HG03103 (cell line): Measurements from ENCODE around the gene PIM2.
A peak's percentile ranks its signal among the peaks of the same experiment; 100 is the strongest.

Experiments
- ATAC-seq: cut with Tn5 transposase; IDR thresholded peaks from one replicate; pipeline ENCODE4 v1.9.1; 2021; ENCODE audit warnings: low read depth; ENCODE audit not compliant: unreplicated experiment

The PIM2 gene

DNA sequence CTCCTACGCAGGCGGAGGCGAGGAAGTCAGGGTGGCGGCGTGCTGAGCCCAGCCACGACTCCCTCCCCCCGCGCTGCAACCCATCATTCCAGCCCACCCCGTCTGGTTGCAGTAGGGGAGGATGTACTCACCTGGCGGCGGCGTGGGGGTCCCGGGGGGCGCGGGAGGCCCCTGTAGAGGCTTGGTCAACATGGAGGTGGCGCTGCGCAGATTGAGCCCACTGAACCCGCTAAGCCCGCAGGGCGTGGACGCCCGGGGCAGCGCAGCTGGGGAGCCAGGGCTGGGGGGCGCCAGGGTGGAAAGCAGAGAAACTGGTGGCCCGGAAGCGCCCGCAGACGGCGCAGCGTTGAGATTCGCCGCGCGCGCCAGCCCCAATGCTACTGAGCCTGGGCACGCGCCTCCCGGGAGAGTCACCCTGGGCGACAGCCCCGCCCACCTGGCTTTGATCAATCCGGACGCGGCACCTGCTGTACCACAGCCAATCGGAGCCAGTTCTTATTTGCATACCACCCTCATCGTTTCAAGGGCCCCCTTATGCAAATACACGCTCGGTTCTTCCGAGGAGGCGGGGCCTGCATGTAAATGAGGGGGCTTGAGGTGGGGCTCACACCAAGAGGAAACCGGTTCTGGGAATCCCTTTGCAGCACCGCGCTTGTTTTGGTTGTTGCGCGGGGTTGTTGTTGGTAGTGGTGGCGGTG is at the start of gene PIM2:
TSS of gene PIM2 (minus strand) at position 382 of the 698 bp plus-strand sequence. CDS start at position 192, 190 bp downstream.
- peak; percentile 68 for ATAC-seq

DNA sequence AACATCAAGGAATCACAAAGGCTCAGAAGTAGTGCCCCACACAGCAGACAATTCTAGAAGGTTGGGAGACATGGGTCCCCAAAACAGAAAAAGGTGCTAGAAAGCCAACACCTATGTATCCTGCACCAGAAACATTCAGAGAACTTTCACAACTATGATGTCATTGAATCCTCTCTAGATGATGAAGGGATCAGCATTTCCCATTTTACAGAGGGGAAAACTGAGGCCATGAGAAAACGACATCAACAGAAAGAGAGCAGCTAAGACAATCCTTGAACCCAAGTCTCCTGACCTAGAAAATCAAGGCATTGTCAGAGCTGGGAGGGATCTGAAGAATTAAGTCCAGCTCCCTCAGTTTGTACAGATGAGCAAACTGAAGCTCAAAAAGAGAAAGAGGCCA is 49.6 kb upstream of the PIM2 start:
- ATAC-seq: no peak

DNA sequence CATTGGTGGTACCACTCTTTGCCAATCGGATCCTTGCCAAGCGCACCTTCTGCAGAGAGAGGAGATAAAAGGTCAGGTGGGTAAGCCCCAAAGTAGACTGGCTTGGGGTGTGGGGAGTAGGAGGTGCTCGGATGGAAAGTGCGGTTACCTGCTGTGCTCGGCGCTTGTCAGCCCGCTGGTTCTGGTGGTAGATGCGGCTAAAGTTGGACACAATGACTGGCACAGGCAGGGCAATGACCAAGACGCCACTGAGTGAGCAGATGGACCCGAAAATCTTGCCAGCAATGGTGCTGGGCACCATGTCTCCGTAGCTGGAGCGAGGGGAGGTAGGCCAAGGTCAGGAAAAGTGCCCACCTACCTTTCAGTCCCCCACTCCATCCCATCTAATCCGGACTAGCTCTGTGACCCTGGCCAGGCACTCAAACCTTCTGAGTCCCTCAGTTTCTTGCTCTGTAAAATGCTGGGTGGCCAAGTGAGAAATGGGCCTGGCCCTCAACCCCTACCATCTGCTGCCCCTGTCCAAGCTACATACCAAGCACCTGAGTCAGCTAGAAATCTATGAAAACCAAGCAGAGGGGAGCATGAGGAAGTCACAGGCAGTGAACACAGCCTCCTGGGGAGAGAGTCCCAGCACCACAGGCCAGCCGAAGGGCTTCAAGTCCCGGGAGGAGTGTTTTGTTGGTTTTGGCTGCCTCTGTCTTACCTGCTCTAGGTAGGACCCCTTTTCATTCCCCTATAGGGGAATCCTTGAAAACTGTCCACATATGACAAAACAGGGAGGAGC is 48.2 kb upstream of the PIM2 start:
- no peak for ATAC-seq

DNA sequence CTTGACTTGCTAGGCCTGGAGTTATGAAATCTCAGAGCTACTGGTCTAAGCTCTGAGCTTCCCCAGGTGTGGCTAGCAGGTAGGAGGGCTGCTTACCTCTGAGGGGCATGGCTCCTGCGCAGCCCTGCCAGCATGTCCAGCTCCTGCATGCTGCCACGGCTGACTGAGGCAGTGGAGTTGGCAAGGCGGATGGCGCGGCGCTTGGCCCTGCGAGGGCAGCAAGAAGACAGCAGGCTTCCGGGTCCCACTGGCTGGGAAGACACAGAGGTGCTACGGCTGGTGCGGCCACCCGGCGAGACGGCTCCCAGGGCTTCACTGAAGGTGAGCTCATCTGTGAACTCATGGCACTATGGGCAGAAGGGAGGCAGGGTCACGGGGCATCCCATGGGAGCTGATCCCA is 47.1 kb upstream of the PIM2 start:
- no peak for ATAC-seq

DNA sequence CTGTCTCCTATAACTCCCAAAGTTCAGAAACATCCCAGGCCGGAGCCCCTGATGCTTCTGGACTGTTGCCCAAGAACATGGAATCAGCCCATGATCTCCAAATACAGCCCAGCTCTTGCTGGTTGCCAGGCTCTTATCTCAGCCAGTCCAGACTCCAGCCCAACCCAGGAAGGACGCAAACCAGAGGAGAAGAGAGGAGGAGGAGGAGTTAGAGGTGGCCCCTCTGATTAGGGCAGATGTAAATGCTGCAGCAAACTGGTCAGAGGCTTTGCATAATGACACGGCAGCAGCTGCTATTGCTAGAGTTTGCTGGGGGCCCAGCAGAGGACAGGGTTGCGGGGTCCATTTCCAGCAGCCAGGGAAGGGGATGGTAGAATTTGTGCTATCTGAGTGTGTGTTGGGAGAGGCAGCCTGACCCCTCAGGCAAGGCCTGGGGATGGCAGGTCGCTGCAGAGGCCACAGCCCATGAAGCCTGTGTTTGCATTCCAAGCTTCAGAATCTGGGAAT is 42.8 kb upstream of the PIM2 start:
- ATAC-seq: no peak

DNA sequence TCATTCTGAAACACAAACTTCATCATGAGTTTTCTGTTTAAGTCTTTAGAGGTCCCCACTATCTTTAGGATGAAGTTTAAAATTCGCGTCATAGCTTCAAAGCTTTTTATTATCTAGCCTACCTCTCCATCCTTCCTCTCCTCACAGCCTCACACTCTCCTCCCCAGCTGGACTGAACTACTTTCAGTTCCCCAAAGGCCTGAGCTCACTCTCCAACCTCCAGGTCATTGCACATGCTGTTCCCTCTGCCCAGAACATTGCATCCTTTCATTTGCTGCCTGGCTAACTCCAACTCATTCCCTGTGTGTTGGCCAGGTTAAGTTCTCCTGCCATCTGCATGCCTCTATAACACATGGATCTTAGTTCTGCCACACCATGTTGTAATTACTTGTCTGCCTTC is 41.5 kb upstream of the PIM2 start:
- no peak for ATAC-seq

DNA sequence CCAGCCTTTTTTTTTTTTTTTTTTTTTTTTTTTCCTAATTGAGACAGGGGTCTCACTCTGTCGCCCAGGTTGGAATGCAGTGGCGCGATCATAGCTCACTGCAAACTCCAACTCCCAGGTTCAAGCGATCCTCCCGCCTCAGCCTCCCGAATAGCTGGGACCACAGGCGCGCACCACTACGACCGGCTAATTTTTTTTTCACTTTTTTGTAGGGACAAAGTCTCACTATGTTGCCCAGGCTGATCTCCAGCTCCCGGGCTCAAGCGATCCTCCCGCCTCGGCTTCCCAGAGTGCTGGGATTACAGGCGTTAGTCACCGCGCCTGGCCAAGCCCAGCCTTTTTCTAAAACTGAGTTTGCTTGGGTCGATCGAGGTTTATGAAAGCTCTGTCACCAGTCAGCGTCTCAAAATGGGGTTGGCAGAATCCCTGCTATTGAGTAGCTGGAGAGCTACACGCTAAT is 39.8 kb upstream of the PIM2 start:
- ATAC-seq: no peak

DNA sequence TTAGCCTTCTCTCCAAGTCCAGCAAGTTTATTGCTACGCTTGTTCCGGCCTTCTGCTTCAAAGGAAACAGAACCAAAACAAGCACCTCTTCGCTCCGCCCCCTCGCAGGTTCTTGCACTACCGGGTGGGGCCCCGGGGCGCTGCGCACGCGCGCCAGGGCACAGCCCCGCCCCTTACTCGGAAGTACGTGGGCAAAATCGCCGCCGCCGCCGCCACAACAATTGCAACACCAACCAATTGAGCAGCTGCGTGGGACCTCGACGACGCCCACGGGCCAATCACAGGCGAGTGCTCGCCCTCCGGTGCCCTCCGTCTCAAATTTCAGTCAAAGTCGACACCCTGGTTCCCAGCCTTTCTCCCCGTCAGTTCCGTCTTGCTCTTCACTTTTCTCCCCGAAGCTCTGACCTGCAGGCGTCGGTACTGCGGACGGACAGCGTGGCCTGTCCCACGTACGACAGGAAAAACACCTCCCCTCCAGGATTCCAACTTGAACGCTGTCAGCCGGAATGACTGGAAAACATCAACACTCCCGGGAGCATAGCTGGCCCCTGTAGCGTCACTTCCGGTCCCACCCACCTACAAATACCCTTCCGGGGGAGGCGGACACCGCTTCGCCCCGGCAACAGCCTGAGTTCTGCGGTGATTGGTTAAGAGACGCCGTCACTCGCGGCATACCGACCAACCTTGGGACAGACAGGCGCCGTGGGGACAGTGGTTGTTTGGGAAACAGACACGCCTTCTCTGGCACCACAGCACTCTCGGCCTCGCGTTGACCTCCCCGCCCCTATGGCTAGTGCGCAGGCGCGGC is 39.2 kb upstream of the PIM2 start:
- peak; percentile 67 for ATAC-seq

DNA sequence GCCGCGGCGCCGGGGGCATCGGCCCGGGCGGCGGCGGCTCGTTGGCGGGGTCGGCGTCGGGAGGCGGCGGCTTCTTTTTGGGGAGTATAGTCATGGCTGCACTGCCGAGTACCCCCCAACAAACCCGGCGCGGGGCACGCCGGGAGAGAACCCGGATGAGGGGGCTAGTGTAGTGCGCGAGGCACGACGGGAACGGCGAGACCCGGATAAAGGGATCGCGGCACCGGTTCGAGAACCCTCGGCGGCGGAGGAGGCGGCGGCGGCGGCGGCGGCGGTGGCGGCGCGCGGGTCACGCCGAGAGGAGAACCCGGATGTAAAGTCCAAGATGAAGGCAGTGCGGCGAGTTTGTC is 38.6 kb upstream of the PIM2 start, which contains the start of gene OTUD5:
TSS of gene OTUD5 (minus strand) at position 131 of the 350 bp plus-strand sequence. CDS start at position 94, 37 bp downstream.
- peak; percentile 29 for ATAC-seq

DNA sequence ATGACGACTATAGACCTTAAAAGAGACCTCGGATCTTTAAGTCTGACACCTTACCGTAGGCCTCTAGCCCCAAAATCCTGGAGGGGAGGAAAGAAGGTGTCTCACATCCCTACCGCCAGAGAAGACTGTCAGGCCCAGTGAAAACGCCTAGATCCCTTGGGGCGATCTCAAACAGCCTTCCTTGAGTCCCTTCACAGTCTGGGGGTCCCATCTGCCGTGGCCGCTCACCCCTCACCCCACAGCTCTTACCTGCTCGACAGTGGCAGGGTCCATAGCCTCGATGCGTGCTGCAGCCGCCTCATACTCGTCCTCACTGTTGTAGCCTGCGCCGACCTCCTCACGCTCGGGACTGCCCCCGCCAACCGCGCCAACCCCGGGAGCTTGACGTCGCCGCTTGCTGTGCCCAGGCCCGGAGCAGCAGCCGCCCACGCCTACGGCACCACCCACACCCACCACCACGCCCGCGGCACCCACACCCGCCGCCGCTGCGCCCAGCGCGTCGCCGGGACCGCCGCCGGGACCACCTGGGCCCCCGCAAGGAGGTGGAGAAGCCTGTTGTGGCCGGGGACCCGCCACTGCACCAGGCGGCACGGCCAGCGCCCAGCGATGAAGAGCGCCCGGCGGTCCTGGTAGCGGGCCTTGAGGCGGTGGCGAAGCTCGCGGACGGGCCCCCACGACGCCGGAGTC is 38.0 kb upstream of the PIM2 start:
- ATAC-seq: peak; percentile 2

DNA sequence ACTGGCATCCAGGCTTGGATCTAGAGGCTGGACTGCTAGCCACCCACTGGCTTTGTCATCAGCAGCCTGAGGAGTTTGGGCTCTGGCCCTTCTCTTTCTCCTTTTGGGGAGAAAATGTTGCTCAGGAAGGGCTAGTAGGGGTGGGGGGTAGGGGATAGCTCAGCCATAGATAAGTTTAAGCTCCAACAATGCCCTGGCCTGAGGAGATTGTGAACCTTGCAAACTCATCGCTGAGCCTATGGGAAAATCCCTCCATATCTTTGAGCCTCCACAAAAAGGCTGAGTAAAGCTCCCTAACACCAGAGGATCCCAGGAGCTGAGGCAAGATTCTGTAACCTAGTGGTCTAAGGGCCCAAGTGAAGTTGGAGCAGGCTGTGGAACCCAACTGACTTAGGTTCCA is 29.8 kb upstream of the PIM2 start:
- no peak for ATAC-seq

DNA sequence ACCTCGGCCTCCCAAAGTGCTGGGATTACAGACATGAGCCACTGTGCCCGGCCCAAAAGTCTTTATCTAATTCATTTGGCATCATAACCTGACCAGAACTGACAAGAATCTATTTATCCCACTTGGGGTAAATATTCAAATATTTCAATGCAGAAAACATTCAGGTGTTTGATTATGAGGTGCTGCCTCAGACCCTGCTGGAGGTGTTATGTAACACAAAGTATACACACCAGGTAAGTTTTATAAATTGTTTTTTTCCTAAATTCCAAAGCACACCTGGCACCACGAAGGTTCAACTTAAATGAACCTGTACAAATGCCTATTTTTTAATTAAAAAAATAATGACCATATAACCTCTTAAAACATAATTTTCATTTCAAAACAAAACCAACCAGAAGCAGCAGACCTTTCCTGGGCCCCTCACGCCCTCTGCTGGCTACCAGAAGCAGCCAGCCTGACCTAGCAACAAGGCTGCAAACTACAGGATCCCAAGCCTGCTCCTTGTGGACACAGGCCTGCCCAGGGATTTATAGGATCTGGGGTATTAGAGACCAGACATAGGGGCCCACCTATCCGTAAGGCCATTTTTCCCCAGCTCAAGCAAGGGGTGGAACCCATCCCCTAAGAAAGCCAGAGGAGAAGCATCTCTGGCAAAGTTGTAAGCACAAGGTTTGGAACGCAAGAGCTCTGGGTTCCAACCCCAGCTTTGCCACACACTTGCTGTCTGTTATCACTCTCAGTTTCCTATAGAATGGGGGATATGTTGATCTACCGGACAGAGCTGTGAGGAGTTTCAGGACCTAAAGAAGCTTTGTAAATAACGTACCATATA is 26.9 kb upstream of the PIM2 start:
- ATAC-seq: no peak

DNA sequence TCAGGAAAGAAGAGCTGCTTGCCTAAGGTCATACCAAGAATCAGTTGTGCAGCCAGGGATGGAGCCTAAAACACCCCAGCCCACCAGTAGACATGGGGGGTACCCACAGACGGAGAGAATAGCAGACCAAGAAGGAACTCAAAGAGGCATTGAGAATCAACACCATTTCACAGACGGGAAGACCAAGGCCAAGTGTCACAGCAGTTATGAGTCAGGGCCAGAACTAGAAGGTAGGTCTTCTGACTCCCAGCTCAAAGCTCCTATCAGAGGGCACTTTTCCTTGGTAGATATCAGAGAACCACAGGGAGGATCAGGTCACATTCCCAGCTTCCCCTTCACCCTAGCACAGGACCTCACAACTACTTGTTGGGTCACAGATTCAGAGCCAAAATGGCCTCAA is 24.1 kb upstream of the PIM2 start:
- no peak for ATAC-seq

DNA sequence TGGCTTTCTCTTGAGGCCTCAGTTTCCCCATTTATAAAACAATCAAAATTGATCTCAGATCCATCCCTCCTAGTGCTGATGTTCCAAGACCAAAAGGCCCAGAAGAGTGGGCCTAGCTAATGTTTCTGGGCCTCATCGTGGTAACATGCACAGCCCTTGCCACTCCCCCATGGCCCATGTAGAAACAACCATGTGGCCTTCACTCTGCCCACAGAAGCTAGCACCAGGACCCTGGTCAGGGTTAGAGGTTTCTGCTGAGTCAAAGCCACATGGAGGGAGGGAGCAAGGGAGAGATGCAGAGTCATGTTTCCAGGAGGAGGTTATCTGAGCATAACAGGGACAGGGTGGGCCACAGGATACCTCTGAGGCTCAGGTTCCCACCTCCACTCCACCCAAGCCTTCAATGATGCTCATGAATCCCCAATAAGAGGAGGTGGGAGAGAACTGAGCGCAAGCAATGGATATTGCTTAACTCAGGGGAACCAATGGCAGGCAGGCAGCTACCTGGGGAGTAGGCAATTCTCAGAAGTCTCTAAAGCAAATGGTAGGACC is 21.7 kb upstream of the PIM2 start:
- ATAC-seq: no peak

DNA sequence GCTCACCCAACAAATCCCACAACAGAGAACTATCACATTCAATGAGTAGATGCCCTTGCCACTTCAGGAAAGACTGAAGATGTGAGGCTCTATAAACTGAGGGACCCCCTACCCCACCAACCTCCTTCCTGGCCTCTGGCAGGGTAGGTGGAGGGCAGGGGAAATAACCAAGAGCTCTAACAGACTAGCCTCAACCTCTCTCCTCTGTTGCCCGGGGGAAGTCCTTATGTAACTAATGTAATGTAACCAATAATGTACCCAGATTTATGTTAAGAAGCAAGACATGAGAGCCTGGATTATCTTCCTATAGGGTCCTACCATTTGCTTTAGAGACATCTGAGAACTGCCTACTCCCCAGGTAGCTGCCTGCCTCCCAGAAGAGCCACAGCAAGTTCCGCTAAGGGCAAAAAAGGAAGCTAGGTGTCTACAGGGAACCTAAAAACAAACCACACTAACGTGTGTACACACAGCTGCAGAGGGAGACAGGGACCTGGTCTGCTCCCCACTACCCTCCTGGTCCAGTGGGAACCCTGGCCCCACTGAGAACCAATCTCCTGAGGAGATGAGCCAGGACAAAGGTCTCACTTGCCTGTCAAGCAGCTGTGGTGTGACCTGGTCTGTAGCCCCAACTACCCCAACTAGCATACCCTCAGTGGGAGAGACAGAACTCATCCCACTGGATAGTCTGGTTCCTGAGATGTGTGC is 20.9 kb upstream of the PIM2 start:
- ATAC-seq: no peak

DNA sequence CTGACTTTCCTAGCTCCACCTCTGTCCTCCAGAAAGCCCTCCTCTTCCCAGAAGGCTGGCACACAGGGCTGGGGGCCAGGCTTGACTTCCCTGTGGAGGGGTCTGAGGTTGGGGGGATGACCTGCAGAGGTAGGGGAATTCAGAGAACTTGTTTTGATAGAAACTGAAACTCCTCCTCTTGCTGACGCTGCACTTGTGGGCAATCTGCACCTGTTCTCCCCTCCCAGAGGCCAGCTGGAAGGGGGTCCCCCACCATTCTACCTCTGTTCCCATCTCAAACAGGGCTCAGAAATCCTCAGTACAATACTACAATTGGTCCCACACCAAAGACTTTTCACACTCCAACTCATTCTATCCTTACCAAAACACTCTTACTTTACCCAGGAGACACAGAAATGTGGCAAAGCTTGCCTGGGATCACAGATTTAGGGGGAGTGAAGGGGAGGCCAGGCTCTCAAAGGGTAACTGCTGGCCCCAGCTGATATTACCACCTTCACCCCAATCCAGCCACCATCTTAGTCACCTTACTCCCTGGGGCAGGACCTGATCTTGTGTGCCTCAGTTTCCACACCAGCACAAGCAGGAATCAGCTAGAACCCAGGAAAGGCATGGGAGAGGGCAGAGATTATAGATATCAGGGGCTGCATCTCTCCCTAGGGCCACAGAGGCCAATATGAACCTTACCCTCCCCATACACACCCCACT is 20.0 kb upstream of the PIM2 start:
- ATAC-seq: peak; percentile 42

DNA sequence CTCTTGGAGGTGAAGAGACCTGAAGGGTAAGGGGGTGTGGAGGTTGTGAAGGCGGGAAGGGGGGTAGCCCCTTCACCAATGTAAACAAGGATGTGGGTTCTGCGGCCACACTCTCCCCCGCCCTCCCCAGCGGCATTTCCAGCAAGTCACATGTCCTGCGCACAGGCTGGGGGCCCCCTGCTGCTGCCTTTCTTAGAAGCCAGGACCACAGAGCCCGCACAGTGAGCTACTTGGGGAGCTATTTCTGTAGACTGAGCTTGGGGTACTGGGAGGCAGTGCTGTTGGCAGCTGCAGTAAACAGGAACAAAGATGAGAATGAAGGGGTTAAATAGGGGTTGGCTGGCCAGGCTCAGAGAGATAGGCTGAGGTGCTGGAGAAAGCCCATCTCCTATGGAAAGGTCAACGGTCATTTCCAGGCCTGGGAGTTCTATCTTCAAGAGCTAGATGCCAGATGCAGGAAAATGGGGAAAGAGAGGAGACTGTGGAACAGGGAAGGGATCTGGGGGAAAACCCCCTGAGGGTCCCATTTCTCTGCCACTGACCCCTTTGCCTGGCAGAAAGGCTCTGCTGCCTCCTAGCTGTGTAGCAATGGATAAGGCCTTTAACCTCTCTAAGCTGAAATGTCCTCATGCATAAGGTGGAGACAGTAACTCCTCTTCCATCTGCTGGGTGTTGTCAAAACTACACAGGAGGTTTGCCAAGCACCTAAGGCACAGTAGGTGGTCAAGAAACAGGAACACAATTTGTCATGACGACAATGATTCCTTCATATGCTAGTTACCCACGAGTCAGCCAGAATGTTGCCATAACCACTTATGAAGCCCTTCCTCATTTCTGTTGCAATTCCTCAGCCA is 18.5 kb upstream of the PIM2 start:
- ATAC-seq: peak; percentile 57
